C4-2B (cell line): ENCODE results near the gene PSMB10.

Source experiments
- CTCF ChIP-seq: fragments of 450-650 bp; conservative IDR thresholded peaks from 2 replicates; pipeline ENCODE4 v1.5.1; 2017; ENCODE audit warnings: mild to moderate bottlenecking
- ZFX ChIP-seq: fragments of 450-650 bp; IDR thresholded peaks from 2 replicates; pipeline ENCODE4 v1.6.1; 2017

- TF ChIP-seq CTCF (no peak), ZFX (no peak)
Observed at GRCh38 chr16:67957622-67958021, 21.0 kb upstream of the PSMB10 start.
